ENCODE data around the gene PGAM2. TPM values are rescaled to one million over a fixed set of nuclear protein-coding genes. Genes with fewer than 3 reads are reported as not detected.

Gene PGAM2
- total RNA-seq, 3 donors from 2014 or later: 0.84 to 1.4 (median 0.96) TPM

DNA sequence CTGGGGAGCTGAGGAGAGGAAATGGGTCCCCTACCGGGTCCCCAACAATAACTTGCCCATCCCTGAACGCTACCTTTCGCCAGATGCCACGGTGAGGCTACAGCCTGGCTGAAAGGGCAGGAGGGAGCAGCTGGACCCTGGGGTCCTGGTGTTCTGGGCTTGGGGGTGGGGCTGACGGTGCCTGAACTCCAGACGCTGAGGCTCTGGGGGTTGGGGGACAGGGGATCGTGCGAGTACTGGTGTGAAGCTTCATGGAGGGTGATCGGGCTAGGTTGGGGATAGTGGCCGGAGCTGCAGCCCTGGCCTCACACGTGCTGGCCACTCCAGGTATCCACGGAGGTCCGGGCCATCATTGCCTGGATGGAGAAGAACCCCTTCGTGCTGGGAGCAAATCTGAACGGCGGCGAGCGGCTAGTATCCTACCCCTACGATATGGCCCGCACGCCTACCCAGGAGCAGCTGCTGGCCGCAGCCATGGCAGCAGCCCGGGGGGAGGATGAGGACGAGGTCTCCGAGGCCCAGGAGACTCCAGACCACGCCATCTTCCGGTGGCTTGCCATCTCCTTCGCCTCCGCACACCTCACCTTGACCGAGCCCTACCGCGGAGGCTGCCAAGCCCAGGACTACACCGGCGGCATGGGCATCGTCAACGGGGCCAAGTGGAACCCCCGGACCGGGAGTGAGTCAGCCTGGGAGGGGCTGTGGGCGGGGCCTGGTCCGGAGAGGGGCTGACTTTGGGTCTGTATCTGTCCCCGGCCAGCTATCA lies 47.0 kb upstream of the PGAM2 start:
- no peak overlapping the region for H3K4me3 ChIP-seq
- no peaks in the 10 kb centered on the region for H3K36me3 ChIP-seq (ENCODE audit: low read depth)
- H3K9me3 ChIP-seq: no peaks in the 10 kb centered on the region
- ATAC-seq (peak; percentile 18), DNase-seq (peak in 2 of 3 donors; percentile 16 to 47)
- intact Hi-C loops (cut with DNase I, micrococcal nuclease): no loop called here
- H3K4me1 ChIP-seq (ENCODE audit: low read depth): no peaks in the 10 kb centered on the region
- TF ChIP-seq, protein P1, sequence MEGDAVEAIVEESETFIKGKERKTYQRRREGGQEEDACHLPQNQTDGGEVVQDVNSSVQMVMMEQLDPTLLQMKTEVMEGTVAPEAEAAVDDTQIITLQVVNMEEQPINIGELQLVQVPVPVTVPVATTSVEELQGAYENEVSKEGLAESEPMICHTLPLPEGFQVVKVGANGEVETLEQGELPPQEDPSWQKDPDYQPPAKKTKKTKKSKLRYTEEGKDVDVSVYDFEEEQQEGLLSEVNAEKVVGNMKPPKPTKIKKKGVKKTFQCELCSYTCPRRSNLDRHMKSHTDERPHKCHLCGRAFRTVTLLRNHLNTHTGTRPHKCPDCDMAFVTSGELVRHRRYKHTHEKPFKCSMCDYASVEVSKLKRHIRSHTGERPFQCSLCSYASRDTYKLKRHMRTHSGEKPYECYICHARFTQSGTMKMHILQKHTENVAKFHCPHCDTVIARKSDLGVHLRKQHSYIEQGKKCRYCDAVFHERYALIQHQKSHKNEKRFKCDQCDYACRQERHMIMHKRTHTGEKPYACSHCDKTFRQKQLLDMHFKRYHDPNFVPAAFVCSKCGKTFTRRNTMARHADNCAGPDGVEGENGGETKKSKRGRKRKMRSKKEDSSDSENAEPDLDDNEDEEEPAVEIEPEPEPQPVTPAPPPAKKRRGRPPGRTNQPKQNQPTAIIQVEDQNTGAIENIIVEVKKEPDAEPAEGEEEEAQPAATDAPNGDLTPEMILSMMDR (IDR thresholded peaks at IDR 0.05): no peak

DNA sequence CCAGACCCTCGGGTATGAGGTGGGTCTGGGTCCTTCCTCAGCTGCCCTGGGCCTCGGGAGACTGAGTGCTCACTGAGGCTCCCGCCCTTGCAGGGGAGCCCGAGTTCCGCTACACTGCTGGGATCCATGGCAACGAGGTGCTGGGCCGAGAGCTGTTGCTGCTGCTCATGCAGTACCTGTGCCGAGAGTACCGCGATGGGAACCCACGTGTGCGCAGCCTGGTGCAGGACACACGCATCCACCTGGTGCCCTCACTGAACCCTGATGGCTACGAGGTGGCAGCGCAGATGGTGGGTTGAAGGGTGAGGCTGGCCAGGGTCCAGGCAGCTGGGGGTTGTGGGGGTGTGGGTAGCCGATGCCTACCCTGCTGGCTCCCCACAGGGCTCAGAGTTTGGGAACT lies 46.4 kb upstream of the PGAM2 start:
- H3K4me3 ChIP-seq: no peak overlapping the region
- no peaks in the 10 kb centered on the region for H3K36me3 ChIP-seq (ENCODE audit: low read depth)
- no peaks in the 10 kb centered on the region for H3K4me1 ChIP-seq (ENCODE audit: low read depth)
- intact Hi-C loops (cut with DNase I, micrococcal nuclease): no loop called here
- TF ChIP-seq, protein P1 (IDR thresholded peaks at IDR 0.05): no peak
- DNase-seq: peak in 1 of 3 donors; percentile 20
- H3K9me3 ChIP-seq: no peaks in the 10 kb centered on the region
- no peak for ATAC-seq

DNA sequence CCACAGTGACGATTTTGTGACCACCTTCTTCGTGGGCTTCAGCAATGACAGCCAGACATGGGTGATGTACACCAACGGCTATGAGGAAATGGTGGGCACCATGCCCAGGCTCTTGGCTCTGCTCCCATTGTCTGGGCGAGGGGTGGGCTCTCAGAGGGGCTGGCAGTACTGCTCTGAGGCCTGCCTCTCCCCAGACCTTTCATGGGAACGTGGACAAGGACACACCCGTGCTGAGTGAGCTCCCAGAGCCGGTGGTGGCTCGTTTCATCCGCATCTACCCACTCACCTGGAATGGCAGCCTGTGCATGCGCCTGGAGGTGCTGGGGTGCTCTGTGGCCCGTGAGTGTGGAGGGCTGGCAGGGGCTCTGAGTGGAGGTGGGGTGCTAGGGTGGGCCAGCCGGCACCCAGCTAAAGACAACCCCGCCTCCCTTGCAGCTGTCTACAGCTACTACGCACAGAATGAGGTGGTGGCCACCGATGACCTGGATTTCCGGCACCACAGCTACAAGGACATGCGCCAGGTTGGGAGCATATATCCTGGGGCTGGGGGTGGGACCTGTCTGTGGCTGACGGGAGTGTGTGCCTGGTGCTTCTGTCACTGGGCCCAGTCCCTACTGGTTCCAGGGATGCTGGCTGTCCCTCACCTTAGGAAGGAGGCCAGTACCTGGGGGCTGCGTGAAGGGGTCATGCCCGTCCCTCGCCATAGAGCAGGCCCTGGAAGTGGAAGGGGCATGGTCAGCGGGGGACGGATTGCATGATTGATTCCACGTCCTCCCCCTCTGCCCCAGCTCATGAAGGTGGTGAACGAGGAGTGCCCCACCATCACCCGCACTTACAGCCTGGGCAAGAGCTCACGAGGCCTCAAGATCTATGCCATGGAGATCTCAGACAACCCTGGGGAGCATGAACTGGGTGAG lies 45.6 kb upstream of the PGAM2 start:
- H3K36me3 ChIP-seq (ENCODE audit: low read depth): no peaks in the 10 kb centered on the region
- ATAC-seq (no peak), DNase-seq (peak in 1 of 3 donors; percentile 10)
- H3K4me1 ChIP-seq (ENCODE audit: low read depth): no peaks in the 10 kb centered on the region
- TF ChIP-seq, protein P1 (IDR thresholded peaks at IDR 0.05): no peak
- intact Hi-C loops (cut with DNase I, micrococcal nuclease): no loop called here
- H3K9me3 ChIP-seq: no peaks in the 10 kb centered on the region
- H3K4me3 ChIP-seq: no peak overlapping the region

DNA sequence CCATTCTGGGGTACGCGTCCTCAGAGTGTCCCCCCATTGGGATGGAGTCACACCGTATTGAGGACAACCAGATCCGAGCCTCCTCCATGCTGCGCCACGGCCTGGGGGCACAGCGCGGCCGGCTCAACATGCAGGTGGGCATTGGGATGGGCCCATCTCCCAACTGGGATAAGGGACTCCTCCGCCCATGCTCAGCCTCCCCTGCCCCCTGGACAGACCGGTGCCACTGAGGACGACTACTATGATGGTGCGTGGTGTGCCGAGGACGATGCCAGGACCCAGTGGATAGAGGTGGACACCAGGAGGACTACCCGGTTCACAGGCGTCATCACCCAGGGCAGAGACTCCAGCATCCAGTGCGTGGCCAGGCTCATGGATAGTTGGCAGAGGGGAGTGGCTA lies 44.6 kb upstream of the PGAM2 start:
- peak in 1 of 3 donors; percentile 8 for DNase-seq
- no peaks in the 10 kb centered on the region for H3K9me3 ChIP-seq
- TF ChIP-seq, protein P1 (IDR thresholded peaks at IDR 0.05): no peak
- intact Hi-C loops (cut with DNase I, micrococcal nuclease): no loop called here
- ATAC-seq: no peak
- no peaks in the 10 kb centered on the region for H3K36me3 ChIP-seq (ENCODE audit: low read depth)
- no peak overlapping the region for H3K4me3 ChIP-seq
- H3K4me1 ChIP-seq (ENCODE audit: low read depth): no peaks in the 10 kb centered on the region

DNA sequence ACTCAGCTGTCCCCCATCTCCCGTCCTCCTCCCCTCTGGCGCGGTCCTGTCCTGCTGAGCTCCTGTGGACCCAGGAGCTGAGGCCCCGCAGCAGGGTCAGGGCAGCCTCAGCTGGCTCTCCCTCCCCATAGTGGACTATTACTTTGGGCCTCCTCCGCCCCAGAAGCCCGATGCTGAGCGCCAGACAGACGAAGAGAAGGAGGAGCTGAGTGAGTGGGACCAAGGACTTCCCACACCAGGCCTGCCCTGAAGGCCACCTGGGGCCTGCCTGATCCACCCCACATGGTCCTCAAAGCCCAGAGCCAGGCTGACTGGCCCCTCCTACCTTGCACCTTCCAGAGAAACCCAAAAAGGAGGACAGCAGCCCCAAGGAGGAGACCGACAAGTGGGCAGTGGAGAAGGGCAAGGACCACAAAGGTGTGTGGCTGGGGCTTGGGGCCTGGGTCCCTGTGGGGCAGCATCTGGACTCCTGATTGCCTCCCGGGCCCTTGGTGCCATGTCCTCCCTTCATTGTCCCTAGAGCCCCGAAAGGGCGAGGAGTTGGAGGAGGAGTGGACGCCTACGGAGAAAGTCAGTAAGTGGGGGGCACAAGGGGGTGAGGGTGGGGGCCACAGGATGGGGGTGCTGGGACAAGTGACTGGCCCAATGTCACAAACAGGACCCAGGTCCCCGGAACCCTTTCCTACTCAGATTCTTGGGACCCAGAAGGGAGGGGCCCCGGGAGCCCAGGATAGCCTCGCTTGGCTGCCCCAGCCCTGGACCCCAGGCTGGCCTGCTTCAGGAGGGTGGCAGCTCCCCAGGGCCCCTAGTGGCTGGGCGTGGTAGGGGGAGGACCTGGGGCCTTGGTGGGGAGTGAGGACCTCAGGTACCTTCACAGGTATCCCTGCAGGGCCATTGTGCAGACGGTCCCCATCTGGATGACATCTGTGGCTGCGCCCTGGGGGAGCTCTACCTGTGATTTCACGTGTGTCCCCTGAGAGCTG lies 43.7 kb upstream of the PGAM2 start:
- peak in 2 of 3 donors; percentile 15 to 28 for DNase-seq
- intact Hi-C loops (cut with DNase I, micrococcal nuclease): no loop called here
- ATAC-seq: no peak
- no peaks in the 10 kb centered on the region for H3K36me3 ChIP-seq (ENCODE audit: low read depth)
- H3K4me1 ChIP-seq (ENCODE audit: low read depth): no peaks in the 10 kb centered on the region
- TF ChIP-seq, protein P1 (IDR thresholded peaks at IDR 0.05): no peak
- H3K9me3 ChIP-seq: no peaks in the 10 kb centered on the region
- H3K4me3 ChIP-seq: no peak overlapping the region
